K562 (cell line): ENCODE results near the gene SEC22A. TPM values are rescaled to one million over a fixed set of nuclear protein-coding genes. Genes with fewer than 3 reads are reported as not detected.
A peak's percentile ranks its signal among the peaks of the same experiment; 100 is the strongest.

Experiments used
- ATAC-seq: fragments of 200-7000 bp; cut with Tn5 transposase; 3 replicates; pipeline ENCODE4 v1.9.1; 2020; ENCODE audit warnings: moderate library complexity
- BruUV-seq: library from RNA; stranded (reverse); fragments of 400-500 nt; replicated peaks from 2 replicates; lab custom pipeline; 2021; lab: Mats Ljungman, UMichigan
- CTCF ChIA-PET: fragments of 300-600 bp; formaldehyde crosslinking; extraction: SDS; loops from one replicate; lab custom pipeline; 2021; ENCODE audit warnings: low intra/inter-chr PET ratio; lab: Yijun Ruan, JAX
- POLR2A ChIA-PET: fragments of 300-600, 350-650 bp; sonication (Branson Sonifier 250); formaldehyde crosslinking; extraction: SDS; loops from one replicate; lab custom pipeline; 2021; ENCODE audit warnings: antibody characterized with exemption, inconsistent platforms; lab: Yijun Ruan, JAX
- DNase-seq, 4 experiments: peaks; one replicate each; pipeline versions ENCODE4 v3.0.0 to v3.0.0-alpha.2; 2011 to 2018; ENCODE audit warnings: low spot score in 3 of 4, mixed read lengths in 3 of 4; ENCODE audit errors: extremely low read depth in 1 of 4
- FAIRE-seq: peaks from 2 replicates; lab custom pipeline; 2011; peaks lifted over from hg19 to GRCh38; lab: Jason Lieb, UNC
- H2AFZ ChIP-seq: 2 replicates; pipeline ENCODE4 v1.6.0; 2011; ENCODE audit warnings: low read depth, low read length, control low read depth, inconsistent platforms
- H3K27ac ChIP-seq: fragments of 200-600 bp; 3 replicates; pipeline ENCODE4 v1.8.0; 2011; ENCODE audit warnings: low read depth, mild to moderate bottlenecking, control low read depth, inconsistent platforms, low read length, moderate library complexity, mixed read lengths; ENCODE audit errors: extremely low read depth
- H3K27me3 ChIP-seq, 2 experiments: fragments of 300-600 bp in 1 of 2; 2 replicates in 1 of 2; 3 replicates in 1 of 2; pipeline versions ENCODE4 v1.6.0 to v1.8.0; 2011; ENCODE audit warnings: inconsistent platforms in 2 of 2, low read length in 2 of 2, mild to moderate bottlenecking in 1 of 2, mixed read lengths in 1 of 2, moderate library complexity in 1 of 2; ENCODE audit not compliant: control insufficient read depth in 2 of 2, insufficient read depth in 2 of 2
- H3K36me3 ChIP-seq: fragments of 300-600 bp; 3 replicates; pipeline ENCODE4 v1.8.0; 2011; ENCODE audit warnings: mild to moderate bottlenecking, low read length, inconsistent platforms; ENCODE audit not compliant: control insufficient read depth, insufficient read depth
- H3K4me1 ChIP-seq, 2 experiments: fragments of 200-600 bp in 1 of 2; replicated peaks in 1 of 2; 2 replicates in 1 of 2; 3 replicates in 1 of 2; pipeline versions ENCODE4 v1.5.1 to v1.8.0; 2011; ENCODE audit warnings: inconsistent platforms in 2 of 2, low read length in 2 of 2, mild to moderate bottlenecking in 1 of 2, mixed read lengths in 1 of 2, moderate library complexity in 1 of 2; ENCODE audit not compliant: control insufficient read depth in 2 of 2, insufficient read depth in 2 of 2
- H3K4me2 ChIP-seq: 2 replicates; pipeline ENCODE4 v1.6.1; 2011; ENCODE audit warnings: low read length, control low read depth, inconsistent platforms, mixed read lengths; ENCODE audit not compliant: insufficient read depth
- H3K4me3 ChIP-seq: fragments of 200-600 bp; sonication (generic), shearing (Covaris generic); 2 replicates; pipeline ENCODE4 v1.5.1; 2016; ENCODE audit warnings: control low read depth, inconsistent platforms
- H3K79me2 ChIP-seq: fragments of 200-600 bp; 3 replicates; pipeline ENCODE4 v1.8.0; 2011; ENCODE audit warnings: low read length, inconsistent platforms; ENCODE audit not compliant: control insufficient read depth, insufficient read depth
- H3K9ac ChIP-seq, 2 experiments: 2 replicates each; pipeline versions ENCODE4 v1.6.0 to v1.6.1; 2011; ENCODE audit warnings: low read depth in 2 of 2, low read length in 2 of 2, control low read depth in 1 of 2, inconsistent platforms in 1 of 2, mild to moderate bottlenecking in 1 of 2, mixed read lengths in 1 of 2; ENCODE audit not compliant: insufficient read depth in 1 of 2
- H3K9me1 ChIP-seq: one replicate; pipeline ENCODE4 v1.6.0; 2011; ENCODE audit warnings: inconsistent platforms, mild to moderate bottlenecking, low read length, moderate library complexity; ENCODE audit not compliant: control insufficient read depth, insufficient read depth
- H3K9me3 ChIP-seq: replicated peaks from 2 replicates; pipeline ENCODE4 v1.5.1; 2011; ENCODE audit warnings: low read depth, low read length, inconsistent platforms; ENCODE audit not compliant: control insufficient read depth, insufficient read depth
- H4K20me1 ChIP-seq: replicated peaks from 2 replicates; pipeline ENCODE4 v1.6.1; 2011; ENCODE audit warnings: low read length, inconsistent platforms, mixed read lengths; ENCODE audit not compliant: control insufficient read depth, insufficient read depth
- FOSL1 ChIP-seq: fragments of 200-800 bp; sonication (Bioruptor generic); conservative IDR thresholded peaks from 2 replicates; pipeline ENCODE4 v1.6.1; 2016; ENCODE audit warnings: missing genetic modification characterization, missing compliant biosample characterization
- NFRKB ChIP-seq: fragments of 450-650 bp; IDR thresholded peaks from 2 replicates; pipeline ENCODE4 v1.6.1; 2016; ENCODE audit warnings: low read depth
- TRIM28 ChIP-seq: fragments of 450-650 bp; IDR thresholded peaks from 2 replicates; pipeline ENCODE4 v1.6.1; 2017
- WGBS: fragments of 100-300 bp; shearing (Covaris generic); methylation state at CpG from one replicate; pipeline ENCODE4 v1.1.6; 2016; ENCODE audit warnings: low coverage, mixed read lengths; ENCODE audit not compliant: insufficient coverage; ENCODE audit errors: missing lambda C conversion rate; 5-methylcytosine and 5-hydroxymethylcytosine counted together
- in situ Hi-C: fragments of 300-500 bp; cut with MboI; formaldehyde crosslinking; loops from 4 replicates; pipeline ENCODE4 v1.15.0; 2018; ENCODE audit warnings: inconsistent platforms, mixed read lengths
- intact Hi-C: fragments of 100-400 bp; cut with micrococcal nuclease; formaldehyde crosslinking; loops from 2 replicates; pipeline ENCODE4 v1.14.2; 2022
- polyA plus RNA-seq, 8 experiments: library from polyadenylated mRNA; depleted of rRNA in 4 of 8; stranded (reverse) in 5 of 8; unstranded in 3 of 8; fragments of >200 nt; fragmentation: Nextera tagmentation in 2 of 8; fragmentation: Illumina TruSeq in 1 of 8; extraction: Ambion mirVana in 2 of 8; extraction: Trizol in 1 of 8; gene quantifications; 2 replicates each; pipeline versions ENCODE4 v1.2.1 to v1.2.3, GENCODE V29; 2011 to 2014; ENCODE audit warnings: inconsistent platforms in 1 of 8, missing spikeins in 1 of 8
- total RNA-seq, 7 experiments: library from RNA; depleted of rRNA in 6 of 7; stranded (reverse); fragments of >200 nt in 6 of 7; fragmentation: Illumina TruSeq in 2 of 7; extraction: Trizol in 2 of 7; gene quantifications; 2 replicates each; pipeline versions ENCODE4 v1.2.1 to v1.2.3, GENCODE V29; 2011 to 2021; ENCODE audit warnings: low replicate concordance in 1 of 7
- TF ChIP-seq, protein P1 (sequence below): fragments of 450-650 bp; IDR thresholded peaks from 2 replicates; pipeline ENCODE4 v1.6.1; 2016; ENCODE audit warnings: mild to moderate bottlenecking, moderate library complexity
- TF ChIP-seq, protein P2 (sequence below), 3 experiments: IDR thresholded peaks in 2 of 3; conservative IDR thresholded peaks in 1 of 3; 2 replicates each; pipeline ENCODE4 v1.5.1; 2011 to 2012; ENCODE audit warnings: low read length in 3 of 3, mild to moderate bottlenecking in 3 of 3, control low read depth in 2 of 3, improper control_type of control experiment in 1 of 3, inconsistent platforms in 1 of 3, low read depth in 1 of 3, mixed read lengths in 1 of 3, moderate library complexity in 1 of 3; ENCODE audit not compliant: insufficient read depth in 2 of 3

SEC22A gene
- total and polyA plus RNA-seq, 9 of the 15 experiments (the other 6 are each of a cell fraction or from before 2014, with no cell fraction given), result 7.9 to 44.5 (median 20.5) TPM

DNA sequence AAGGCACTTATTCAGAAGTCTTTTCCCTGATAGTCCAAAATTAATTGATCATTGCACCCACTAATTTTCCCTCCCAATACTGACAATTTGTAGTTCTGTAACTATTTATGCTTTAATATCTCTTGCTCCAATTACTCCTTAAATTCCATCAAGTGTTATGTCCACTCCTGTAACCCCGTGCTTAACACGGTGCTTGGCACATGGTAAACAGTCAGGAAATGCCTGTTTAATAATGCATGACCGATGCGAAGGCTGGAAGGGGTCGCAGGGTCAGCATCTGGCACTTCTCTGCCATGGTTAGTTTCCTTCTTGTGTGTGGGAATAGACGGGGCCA is 553 bp upstream of the SEC22A start:
- in situ Hi-C loops (no loop called here), intact Hi-C loops (no loop called here)
- no peaks in the 10 kb centered on the region for H3K36me3 ChIP-seq
- peak overlapping the region; percentile 98 for H3K4me3 ChIP-seq
- peak overlapping the region; percentile 85 for H3K27ac ChIP-seq
- H4K20me1 ChIP-seq, result 0 out of 2 replicates have a peak, but pooled peaks cover 3% of the 10 kb centered on the region
- ChIA-PET POLR2A (interaction anchor here (0.6 to 0.9 kb wide), 2 partner anchors 10 to 13 kb away, joined by 3 to 9 read pairs; no protein-coding TSS in a partner anchor), CTCF (no interaction called here)
- H3K79me2 ChIP-seq, result peaks cover 27% of the 10 kb centered on the region
- no peaks in the 10 kb centered on the region for H3K9me1 ChIP-seq
- H3K9me3 ChIP-seq, result no peaks in the 10 kb centered on the region
- DNase-seq, result no peak
- FAIRE-seq, result no peak
- ATAC-seq, result no peak
- TSS peak; percentile 95 for BruUV-seq
- 5% methylated on average over 6 of the region's 6 CpGs for WGBS
- H3K9ac ChIP-seq, result peak overlapping the region; percentile 85 to 94; a peak in 3 of 4 replicates
- no peaks in the 10 kb centered on the region for H3K27me3 ChIP-seq
- TF ChIP-seq, protein P1, sequence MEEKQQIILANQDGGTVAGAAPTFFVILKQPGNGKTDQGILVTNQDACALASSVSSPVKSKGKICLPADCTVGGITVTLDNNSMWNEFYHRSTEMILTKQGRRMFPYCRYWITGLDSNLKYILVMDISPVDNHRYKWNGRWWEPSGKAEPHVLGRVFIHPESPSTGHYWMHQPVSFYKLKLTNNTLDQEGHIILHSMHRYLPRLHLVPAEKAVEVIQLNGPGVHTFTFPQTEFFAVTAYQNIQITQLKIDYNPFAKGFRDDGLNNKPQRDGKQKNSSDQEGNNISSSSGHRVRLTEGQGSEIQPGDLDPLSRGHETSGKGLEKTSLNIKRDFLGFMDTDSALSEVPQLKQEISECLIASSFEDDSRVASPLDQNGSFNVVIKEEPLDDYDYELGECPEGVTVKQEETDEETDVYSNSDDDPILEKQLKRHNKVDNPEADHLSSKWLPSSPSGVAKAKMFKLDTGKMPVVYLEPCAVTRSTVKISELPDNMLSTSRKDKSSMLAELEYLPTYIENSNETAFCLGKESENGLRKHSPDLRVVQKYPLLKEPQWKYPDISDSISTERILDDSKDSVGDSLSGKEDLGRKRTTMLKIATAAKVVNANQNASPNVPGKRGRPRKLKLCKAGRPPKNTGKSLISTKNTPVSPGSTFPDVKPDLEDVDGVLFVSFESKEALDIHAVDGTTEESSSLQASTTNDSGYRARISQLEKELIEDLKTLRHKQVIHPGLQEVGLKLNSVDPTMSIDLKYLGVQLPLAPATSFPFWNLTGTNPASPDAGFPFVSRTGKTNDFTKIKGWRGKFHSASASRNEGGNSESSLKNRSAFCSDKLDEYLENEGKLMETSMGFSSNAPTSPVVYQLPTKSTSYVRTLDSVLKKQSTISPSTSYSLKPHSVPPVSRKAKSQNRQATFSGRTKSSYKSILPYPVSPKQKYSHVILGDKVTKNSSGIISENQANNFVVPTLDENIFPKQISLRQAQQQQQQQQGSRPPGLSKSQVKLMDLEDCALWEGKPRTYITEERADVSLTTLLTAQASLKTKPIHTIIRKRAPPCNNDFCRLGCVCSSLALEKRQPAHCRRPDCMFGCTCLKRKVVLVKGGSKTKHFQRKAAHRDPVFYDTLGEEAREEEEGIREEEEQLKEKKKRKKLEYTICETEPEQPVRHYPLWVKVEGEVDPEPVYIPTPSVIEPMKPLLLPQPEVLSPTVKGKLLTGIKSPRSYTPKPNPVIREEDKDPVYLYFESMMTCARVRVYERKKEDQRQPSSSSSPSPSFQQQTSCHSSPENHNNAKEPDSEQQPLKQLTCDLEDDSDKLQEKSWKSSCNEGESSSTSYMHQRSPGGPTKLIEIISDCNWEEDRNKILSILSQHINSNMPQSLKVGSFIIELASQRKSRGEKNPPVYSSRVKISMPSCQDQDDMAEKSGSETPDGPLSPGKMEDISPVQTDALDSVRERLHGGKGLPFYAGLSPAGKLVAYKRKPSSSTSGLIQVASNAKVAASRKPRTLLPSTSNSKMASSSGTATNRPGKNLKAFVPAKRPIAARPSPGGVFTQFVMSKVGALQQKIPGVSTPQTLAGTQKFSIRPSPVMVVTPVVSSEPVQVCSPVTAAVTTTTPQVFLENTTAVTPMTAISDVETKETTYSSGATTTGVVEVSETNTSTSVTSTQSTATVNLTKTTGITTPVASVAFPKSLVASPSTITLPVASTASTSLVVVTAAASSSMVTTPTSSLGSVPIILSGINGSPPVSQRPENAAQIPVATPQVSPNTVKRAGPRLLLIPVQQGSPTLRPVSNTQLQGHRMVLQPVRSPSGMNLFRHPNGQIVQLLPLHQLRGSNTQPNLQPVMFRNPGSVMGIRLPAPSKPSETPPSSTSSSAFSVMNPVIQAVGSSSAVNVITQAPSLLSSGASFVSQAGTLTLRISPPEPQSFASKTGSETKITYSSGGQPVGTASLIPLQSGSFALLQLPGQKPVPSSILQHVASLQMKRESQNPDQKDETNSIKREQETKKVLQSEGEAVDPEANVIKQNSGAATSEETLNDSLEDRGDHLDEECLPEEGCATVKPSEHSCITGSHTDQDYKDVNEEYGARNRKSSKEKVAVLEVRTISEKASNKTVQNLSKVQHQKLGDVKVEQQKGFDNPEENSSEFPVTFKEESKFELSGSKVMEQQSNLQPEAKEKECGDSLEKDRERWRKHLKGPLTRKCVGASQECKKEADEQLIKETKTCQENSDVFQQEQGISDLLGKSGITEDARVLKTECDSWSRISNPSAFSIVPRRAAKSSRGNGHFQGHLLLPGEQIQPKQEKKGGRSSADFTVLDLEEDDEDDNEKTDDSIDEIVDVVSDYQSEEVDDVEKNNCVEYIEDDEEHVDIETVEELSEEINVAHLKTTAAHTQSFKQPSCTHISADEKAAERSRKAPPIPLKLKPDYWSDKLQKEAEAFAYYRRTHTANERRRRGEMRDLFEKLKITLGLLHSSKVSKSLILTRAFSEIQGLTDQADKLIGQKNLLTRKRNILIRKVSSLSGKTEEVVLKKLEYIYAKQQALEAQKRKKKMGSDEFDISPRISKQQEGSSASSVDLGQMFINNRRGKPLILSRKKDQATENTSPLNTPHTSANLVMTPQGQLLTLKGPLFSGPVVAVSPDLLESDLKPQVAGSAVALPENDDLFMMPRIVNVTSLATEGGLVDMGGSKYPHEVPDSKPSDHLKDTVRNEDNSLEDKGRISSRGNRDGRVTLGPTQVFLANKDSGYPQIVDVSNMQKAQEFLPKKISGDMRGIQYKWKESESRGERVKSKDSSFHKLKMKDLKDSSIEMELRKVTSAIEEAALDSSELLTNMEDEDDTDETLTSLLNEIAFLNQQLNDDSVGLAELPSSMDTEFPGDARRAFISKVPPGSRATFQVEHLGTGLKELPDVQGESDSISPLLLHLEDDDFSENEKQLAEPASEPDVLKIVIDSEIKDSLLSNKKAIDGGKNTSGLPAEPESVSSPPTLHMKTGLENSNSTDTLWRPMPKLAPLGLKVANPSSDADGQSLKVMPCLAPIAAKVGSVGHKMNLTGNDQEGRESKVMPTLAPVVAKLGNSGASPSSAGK, result peak; percentile 63
- TF ChIP-seq TRIM28 (no peak), NFRKB (peak; percentile 41; the same call in 1 of the 2 replicates), FOSL1 (no peak)
- TF ChIP-seq, protein P2, sequence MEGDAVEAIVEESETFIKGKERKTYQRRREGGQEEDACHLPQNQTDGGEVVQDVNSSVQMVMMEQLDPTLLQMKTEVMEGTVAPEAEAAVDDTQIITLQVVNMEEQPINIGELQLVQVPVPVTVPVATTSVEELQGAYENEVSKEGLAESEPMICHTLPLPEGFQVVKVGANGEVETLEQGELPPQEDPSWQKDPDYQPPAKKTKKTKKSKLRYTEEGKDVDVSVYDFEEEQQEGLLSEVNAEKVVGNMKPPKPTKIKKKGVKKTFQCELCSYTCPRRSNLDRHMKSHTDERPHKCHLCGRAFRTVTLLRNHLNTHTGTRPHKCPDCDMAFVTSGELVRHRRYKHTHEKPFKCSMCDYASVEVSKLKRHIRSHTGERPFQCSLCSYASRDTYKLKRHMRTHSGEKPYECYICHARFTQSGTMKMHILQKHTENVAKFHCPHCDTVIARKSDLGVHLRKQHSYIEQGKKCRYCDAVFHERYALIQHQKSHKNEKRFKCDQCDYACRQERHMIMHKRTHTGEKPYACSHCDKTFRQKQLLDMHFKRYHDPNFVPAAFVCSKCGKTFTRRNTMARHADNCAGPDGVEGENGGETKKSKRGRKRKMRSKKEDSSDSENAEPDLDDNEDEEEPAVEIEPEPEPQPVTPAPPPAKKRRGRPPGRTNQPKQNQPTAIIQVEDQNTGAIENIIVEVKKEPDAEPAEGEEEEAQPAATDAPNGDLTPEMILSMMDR (IDR thresholded peaks at IDR 0.05 in 2 of 3, conservative IDR thresholded peaks at IDR 0.05 in 1 of 3; ENCODE audit: insufficient read depth in 2 of 3, low read depth in 1 of 3, low read length in 3 of 3), result no peak
- TF ChIP-seq, all 486 proteins: peak for 2
- Histone ChIP-seq H2AFZ (peak overlapping the region; percentile 98), H3K4me2 (peak overlapping the region; percentile 96), H3K4me1 (peaks cover 0 to 10% of the 10 kb centered on the region in 2 experiments; a peak in 4 of 5 replicates)
